GOT3 (cell line): ENCODE measurements around the gene PDE7B.

ENCODE experiments used
- DNase-seq: peaks from one replicate; lab custom pipeline; 2025; ENCODE audit warnings: mixed read lengths; lab: John Stamatoyannopoulos, UW

Gene PDE7B

DNA sequence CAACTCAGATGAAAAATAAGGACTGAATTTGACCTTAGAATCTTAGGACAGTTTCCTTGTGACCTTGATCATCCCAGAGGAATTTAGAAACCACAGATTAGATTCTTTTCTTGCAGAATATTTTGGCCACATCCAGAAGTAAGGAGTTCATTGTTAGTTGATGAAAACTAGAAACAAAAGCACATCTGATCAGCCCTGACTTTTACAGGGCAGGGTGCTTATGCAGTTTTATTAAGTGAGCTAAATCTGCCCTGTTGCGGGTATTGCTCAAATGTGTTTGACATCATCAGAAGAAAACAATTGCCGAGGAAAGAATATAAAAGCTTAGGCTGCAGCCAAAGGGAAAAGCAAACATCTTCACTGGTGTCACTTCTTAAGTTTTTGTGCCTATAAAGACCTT lies 297.8 kb downstream of the PDE7B start:
- no peak for DNase-seq

DNA sequence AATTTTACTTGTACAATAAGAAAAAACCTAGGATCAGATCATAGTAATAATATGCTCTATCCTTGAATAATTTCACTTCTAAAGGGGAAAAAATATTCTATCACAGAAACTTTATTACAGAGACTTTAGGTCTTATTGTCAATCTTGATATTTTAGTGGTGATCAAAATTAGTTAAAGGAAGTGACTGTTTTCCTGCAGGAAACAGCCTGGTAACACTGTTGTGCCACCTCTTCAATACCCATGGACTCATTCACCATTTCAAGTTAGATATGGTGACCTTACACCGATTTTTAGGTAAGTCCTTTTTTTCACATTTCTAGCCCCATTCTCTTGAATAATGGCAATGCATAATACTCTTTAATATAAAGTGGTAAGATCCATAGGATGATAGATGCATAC lies 299.5 kb downstream of the PDE7B start:
- no peak for DNase-seq

DNA sequence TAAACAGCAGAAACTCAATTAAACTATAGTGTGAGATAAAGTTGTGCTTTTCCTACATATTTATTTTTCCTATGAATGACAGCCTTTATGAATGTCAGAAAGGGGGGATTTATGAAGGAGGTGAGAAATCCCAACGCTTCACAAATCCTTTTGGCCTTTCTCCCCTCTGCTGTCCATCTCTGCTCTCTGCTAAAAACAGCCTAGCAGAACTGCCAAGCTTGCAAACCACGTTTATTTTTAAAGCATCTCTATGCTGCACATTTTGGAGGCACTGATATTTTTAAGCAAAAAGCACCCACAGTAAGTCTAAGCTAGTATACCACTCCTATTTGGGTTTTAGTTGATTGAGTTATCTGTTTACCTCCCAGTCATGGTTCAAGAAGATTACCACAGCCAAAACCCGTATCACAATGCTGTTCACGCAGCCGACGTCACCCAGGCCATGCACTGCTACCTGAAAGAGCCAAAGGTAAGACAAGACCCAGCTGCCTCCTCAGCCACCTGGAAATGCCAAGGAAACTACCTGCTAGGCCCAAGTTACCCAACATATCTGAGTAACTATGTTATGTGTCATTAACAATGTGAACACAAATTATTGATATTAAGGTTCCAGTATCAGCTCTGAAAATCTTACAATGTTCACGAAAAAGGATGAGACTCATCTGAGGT lies 302.3 kb downstream of the PDE7B start:
- no peak for DNase-seq

DNA sequence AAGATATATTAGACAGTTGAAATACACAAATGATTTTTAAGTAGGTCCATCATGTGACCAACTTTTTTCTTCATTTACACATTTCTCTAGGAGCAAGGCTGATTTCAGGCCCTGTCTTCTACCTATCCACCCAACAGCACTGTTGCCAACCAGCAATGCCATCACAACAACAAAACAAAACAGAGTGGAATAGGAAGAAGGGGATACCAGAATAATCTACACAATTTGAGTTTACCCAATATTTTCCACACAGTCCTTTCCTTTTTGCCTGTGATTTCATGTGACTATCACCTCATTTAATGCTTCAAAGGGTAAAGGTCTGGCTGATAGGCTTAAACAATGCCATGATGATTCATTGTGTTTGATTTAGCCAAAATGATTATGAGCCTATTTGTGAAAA lies 303.7 kb downstream of the PDE7B start:
- DNase-seq, result no peak

DNA sequence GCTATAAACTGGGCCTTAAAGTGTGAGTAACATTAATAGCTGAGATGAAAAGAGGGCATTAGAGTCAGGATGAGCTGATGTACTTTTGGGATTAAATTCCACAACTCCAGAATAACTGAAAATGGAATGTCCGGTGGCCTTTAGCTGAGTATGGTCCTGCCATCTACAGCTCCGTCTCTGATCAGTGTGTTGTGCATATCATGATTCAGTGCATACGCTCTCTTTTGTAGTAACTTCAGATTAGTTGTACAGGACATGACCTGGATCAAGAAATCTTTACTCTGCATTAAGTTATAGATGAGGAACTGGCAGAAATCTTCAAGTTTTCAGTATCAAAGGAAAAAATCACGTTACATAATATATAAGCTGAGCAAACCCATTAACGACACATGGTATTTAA lies 306.2 kb downstream of the PDE7B start:
- DNase-seq, result no peak

DNA sequence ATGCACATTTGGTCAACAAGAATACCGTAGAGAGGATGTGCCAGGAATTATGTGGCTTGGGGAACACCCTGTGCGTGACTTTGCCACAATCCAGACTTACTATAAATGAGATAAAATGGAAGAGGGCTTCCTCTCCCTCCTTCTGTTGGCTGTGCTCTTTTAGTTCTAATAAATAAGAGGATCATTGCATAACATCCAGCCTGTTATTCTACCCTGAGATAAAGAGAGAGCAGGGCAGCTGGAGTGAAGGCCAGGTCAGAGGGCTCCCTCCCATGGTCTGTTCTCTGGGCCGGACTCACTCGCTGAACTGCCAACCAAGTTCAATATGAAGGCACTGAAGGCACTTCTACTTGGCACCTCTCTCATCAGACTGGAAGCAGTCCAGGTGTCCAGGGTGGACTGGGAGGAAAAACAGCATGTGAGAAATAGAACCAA lies 306.9 kb downstream of the PDE7B start:
- no peak for DNase-seq

DNA sequence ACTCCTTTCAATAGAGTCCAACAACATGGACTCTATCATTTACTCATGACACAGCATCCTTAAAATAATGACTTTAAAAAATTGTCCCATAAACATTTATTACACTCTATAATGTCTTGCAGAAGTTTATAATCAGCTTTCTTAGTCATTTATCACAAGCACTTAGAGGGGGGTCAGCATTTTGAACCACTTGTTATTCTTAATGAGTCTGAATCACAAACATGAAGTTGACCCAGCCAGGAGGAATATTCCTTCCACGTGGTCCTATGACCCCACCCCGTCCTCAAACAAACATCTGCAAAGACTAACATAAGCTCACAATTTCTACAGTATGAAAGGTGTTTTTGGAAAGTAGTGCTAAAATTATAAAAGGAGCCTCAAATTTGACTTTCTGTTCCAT lies 307.5 kb downstream of the PDE7B start:
- DNase-seq, result no peak

DNA sequence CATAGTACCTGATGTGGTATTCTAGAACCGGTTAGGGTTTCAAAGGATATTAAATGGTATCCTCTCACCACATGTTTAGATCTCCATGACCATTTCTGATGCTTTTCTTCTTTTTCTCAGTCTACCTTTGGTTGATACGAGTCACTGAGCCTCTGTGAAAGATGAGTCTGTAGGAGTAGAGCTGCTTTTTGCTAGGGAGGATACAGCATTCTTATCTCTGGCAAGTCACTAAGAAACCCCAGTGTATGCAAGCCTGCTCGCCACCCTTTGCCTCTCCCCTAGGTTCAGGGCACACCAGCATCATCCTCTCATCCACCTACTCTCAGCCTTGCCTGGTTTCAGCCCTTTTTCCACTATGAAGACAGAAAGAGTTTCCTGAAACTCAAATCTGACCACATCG lies 308.7 kb downstream of the PDE7B start:
- no peak for DNase-seq

DNA sequence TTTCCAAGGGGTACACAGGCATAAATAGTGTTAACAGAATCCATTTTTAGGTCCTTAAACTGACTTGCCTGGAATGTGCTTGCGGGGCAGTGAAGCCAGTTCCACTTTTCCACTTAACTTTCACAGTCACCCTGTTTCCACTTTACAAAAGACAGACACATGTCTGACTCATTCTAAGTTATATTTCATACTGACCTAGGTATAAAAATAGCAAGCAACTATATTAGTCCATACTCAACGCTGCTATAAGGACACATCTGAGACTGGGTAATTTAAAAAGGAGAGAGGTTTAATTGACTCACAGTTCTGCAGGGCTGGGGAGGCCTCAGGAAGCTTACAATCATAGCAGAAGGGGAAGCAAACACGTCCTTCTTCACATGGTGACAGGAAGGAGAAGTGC lies 310.4 kb downstream of the PDE7B start:
- no peak for DNase-seq

DNA sequence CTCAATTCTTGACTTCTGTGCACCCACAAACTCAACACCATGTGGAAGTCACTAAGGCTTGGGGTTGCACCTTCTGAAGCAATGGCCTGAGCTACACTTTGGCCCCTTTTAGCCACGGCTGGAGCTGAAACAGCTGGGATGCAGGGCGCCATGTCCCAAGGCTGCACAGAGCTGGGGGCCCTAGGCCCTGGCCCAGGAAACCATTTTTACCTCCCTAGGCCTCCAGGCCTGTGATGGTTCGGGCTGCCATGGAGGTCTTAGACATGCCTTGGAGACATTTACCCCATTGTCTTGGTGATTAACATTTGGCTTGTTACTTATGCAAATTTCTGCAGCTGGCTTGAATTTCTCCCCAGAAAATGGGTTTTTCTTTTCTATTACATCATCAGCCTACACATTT lies 311.8 kb downstream of the PDE7B start:
- DNase-seq, result no peak

DNA sequence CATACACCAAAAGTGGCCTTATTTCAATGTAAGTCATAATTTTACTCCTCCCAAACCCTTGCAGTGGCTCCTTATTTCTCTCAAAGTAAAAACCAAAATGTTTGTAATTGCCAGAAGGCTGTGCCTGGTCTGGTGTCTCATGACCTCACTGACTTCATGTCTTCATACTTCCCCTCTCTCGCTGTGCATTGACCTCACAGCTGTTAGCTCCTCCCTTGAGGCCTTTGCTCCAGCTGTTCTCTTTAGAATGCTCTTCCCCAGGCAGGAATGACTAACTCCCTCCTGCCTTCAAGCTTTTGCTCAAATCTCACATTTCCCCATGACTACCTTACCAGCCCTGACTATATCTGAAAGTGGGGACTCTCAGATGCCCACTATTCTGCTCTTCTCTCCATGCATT lies 315.3 kb downstream of the PDE7B start:
- no peak for DNase-seq

DNA sequence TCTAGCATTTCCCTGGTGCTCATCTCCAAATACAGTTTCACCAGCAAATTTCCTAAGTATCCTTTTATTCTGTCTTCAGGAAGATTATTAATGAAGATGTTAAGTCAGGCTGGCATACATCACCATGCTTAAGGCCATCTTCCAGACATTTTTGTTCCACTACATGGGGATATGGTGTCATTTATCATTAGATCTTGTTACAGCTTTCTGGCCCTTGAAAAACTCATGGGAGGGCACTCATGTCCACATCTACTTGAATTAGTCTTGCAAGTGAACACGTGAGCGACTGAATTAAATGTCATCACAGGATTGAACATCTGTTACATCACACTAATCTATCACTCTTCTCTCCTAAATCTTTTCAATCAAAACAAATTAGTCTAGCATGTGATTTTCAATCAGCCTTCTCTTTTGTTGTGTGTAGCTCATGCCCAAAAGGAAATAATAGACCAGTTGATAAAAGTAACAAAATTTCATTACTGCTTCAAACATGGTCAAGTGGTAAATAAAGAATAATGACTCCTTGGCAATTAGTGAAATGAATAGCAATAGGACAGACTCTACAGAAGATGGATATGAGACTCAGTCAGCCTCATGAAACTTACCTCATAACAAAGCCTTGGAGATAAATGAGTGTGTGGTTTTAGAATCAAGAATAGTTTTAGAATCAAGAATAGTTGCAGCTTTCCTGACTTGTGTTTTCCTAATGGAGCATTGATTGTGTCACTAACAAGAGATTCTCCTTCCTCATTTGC lies 318.1 kb downstream of the PDE7B start:
- no peak for DNase-seq

DNA sequence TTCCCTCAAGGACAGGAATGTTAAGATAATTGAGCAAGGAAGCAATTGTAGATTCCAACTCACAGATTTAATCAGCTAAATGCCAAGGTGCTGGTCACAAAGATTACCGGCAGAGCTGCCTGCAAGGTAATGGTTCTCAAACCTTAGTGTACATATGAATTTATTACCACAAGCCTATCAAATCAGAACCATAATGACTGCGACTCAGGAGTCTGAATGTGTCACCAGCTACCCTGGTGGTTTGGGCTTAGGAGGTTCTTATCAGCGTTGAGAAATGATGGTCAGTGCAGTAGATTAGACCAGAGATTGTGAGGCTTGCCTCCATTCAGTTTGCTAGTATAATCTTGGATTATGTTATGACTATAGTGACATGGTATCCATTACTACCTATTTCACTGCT lies 319.7 kb downstream of the PDE7B start:
- DNase-seq, result no peak

DNA sequence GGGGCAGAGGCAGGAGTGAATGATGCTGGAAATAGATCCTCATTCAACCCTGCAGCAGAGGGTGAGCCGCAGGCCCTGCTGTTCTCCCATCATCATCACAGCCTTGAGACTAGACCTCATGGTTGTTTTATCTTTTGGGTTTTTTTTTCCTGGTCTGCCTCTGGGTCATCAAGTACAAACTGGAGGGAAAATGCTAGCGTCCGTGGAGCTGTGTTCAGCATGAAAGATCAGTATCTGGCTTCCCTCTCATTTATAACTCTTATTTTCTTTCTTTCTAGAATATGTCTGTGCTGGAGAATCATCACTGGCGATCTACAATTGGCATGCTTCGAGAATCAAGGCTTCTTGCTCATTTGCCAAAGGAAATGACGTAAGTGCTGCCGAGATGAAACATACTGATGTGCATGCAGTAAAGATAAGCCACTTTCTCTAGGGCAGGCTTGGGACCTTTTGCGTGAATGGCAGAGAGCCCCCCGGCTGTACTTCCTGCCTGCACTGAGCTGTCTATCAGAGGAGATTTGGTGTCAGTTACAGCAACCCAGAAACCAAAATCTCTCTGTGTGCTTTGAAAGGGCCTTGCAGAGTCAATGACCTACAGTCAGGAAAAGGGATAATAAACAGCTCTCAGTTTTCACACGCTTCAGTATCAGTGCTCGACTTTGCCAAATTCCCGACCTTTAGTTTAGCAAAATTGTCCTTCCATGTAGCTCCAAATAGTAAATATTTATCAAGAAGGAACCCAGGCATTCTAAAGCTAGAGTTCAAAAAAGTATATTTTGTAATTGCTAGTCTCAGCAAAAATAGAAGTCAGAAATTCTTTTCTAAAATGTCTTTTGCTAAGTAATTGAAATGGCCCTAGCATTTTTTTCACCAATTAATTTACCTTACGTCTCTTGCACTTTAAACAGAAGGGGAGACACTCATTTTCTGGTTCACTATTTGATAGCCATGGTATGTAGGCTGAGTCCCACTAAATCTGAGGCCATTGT lies 322.3 kb downstream of the PDE7B start:
- DNase-seq, result no peak

DNA sequence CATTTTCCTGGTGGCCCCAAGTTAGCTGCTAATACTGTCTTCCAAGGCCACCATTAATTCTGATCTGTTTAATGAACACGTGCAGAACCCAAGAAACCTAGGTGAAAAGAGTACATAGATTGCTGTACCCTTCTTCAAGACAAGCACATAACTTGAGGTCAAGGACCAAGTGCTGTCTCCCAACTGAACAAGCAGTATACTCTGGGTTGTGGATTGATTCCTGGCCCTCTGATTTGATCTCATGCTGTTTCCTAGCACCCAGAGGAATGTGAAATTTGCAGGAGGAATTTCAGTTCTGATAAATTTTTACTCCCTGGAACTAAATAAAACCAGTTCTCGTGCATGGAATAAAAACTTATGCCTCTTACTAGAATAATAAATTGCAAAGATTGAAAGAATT lies 323.0 kb downstream of the PDE7B start:
- no peak for DNase-seq

DNA sequence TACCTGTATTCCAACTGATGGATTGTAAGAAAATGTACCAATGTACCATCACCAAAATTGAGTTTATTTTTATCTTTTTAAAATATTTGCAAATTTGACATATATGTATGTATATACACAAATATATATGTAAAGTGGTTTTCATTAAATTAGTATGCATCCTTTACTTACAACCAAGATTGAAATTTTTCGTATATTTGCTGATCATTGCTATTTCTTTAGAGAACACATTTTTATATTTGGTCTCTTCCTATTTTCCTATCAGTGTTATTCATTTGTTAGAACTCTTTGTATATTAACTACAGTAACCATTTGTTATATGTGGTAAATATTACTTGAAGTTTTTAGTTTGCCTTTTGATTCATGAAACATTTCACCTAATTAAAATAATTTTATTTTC lies 324.4 kb downstream of the PDE7B start:
- no peak for DNase-seq

DNA sequence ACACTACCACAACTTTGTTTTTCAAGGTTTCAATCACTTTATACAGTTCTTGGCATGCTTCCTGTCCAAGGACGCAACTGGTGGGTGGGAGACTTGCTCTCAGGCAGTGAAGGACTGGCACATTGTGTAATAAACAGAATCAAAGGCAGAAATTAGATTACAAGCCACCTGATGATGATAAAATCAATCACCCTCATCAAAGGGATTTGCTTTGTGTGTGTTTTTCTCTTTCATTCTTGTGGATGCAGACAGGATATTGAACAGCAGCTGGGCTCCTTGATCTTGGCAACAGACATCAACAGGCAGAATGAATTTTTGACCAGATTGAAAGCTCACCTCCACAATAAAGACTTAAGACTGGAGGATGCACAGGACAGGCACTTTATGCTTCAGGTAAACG lies 327.2 kb downstream of the PDE7B start:
- no peak for DNase-seq

DNA sequence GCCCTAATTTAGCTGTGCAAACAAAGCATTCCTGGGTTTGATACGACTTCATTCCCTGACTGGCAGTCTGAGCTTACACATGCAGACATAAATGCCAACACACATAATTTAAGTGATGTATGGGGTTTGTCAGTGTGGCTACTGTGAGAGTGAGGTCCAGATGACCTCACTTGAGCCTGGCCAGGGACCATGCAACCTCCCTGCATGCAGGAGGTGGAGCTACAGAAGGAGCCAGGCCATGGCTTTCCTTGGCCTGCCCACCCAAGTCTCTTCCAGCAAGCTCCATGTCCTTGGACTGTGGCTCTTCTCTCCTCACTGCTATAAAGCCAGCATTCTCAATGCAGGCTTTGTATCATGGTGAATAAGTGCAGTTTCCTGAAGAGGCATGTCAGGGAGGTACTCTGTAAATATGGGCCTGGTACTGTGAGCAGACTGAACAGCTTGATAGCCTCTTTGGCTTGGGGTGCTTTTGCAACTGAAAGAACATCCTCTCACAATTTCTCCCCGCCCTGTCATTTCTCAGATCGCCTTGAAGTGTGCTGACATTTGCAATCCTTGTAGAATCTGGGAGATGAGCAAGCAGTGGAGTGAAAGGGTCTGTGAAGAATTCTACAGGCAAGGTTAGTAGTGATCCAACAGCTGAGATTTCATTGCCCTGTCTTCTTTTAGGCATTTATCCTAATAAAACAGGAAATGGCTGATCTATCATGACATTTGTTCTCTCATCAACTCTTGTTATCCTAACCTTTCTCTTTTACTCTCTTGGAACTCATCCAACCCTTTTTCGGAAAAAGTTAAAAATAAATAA lies 329.4 kb downstream of the PDE7B start:
- no peak for DNase-seq

DNA sequence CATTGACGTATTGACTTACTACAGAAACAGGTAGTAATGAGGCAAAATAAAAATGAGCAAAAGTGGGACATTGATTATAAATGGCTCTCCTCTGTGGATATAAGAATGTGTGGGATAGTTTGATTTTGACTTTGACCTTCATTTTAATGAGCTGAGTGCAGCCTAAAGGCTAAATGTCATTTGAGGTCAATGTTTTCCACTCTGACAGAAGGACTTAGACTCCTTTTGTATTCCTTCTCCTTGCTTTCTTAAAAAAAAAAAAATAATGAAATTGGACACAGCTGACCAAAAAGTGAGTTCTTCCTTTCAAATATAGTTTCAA lies 330.0 kb downstream of the PDE7B start:
- no peak for DNase-seq

DNA sequence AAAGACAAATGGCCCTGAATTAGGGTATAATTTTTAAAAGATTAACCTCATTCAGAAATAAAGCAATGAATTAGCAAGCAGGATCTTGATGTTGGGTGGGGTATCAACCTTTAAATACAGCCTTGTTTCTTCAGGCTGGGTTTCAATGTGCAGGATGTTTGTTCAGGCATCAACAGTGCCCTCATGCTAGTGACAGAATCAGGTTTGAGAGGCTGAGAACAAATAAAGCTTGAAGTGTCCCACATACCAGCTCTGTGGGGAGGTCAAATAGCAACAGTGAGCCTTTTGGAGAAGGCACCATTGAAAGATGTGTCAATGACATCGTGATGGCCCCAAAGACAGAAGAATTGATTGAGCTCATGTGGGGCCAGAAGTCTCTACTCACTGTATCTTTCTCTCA lies 330.4 kb downstream of the PDE7B start:
- no peak for DNase-seq

DNA sequence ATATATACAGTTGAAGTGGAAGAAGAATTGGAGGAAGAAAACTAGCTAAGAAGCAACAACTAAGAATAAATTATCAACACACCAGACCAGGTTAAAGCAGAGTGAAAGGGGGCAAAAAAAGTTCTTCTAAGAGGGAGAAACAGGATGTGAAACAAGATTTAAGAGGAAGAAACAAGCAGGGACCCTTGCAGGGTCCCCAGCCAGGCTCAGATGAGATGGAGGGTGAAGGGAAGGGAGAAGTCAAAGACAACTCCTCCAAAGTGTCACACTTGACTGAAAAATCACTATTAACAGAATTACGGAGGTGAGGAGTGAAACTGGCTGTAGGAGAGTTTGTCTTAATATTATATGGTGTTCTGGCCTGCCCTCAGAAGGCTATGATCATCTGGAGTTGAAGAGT lies 333.2 kb downstream of the PDE7B start:
- DNase-seq, result no peak

DNA sequence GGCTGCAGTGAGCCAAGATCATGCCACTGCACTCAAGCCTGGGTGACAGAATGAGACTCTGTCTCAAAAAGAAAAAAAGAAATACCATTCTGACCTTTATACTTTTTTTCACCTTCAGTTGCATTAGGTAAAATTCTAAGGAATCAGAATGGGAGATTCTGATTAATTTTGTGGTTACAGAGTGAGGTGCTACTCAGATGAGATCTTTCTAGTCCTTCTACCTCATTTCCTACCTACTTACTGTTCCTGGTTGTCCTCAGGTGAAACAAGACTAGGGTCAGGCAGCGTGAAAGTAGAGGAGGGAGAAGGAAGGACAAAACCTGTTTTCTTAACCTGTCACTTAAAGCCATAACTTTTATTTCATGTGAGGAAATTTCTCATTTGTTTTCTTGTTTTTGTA lies 334.9 kb downstream of the PDE7B start:
- no peak for DNase-seq
